Endothelial cell of umbilical vein (primary cell): ENCODE results near the gene ABCB9.

Source experiments
- CTCF ChIP-seq, 2 donors: IDR thresholded peaks; 1 replicate in 1 of 2; 2 replicates in 1 of 2; pipeline ENCODE4 v1.5.1; 2011; ENCODE audit warnings: low read length in 2 of 2, mild to moderate bottlenecking in 2 of 2, moderate library complexity in 2 of 2, control low read depth in 1 of 2, inconsistent platforms in 1 of 2, low read depth in 1 of 2; ENCODE audit not compliant: insufficient read depth in 1 of 2; ENCODE audit errors: extremely low read depth in 1 of 2
- JUN ChIP-seq: IDR thresholded peaks from 2 replicates; pipeline ENCODE4 v1.6.1; 2011; ENCODE audit warnings: borderline replicate concordance, low read depth; ENCODE audit not compliant: insufficient read length, insufficient read depth
- POLR2A ChIP-seq: IDR thresholded peaks from 2 replicates; pipeline ENCODE4 v1.6.1; 2012; ENCODE audit warnings: low read depth, mild to moderate bottlenecking, control low read depth, low read length

- TF ChIP-seq CTCF (IDR thresholded peaks at IDR 0.05; ENCODE audit: extremely low read depth in 1 of 2, insufficient read depth in 1 of 2, low read depth in 1 of 2, low read length in 2 of 2) (no peak), JUN (no peak), POLR2A (no peak)
Measured at GRCh38 chr12:122999986-123000420, 33.7 kb upstream of the ABCB9 start.
